GM18511 (cell line): ENCODE results near the gene NUTM2G.
"Not testable (repeated sequence)": the region's sequence is repeated elsewhere in the genome, so short reads cannot be mapped to it uniquely, and the experiment has no call there.

Source experiments
- ATAC-seq: cut with Tn5 transposase; IDR thresholded peaks from one replicate; pipeline ENCODE4 v1.9.1; 2021; ENCODE audit warnings: mild to moderate bottlenecking, moderate library complexity; ENCODE audit not compliant: unreplicated experiment

NUTM2G gene

DNA sequence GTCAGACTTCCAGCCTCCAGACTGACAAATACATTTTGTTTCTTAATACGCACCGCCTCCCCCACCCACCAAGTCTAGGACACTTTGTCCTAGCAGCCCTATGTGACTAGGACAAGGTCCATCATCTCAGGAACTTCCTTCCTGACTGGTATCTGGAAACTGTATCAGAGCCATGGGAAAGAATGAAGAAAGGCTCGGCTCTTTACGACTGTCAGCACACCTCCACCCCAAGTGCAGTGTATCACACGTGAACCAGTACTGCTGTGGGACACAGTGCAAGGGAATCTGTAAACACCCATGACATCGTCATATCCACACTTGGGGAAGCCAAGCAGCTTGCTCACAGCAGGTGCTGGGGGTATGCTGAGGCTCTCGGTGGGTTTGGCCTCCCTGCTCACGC, 13.0 kb downstream of the NUTM2G start:
- not testable (repeated sequence) for ATAC-seq

- not testable (repeated sequence) for ATAC-seq
These were observed 13.5 kb downstream of the NUTM2G start for GRCh38 chr9:96942181-96942580.

DNA sequence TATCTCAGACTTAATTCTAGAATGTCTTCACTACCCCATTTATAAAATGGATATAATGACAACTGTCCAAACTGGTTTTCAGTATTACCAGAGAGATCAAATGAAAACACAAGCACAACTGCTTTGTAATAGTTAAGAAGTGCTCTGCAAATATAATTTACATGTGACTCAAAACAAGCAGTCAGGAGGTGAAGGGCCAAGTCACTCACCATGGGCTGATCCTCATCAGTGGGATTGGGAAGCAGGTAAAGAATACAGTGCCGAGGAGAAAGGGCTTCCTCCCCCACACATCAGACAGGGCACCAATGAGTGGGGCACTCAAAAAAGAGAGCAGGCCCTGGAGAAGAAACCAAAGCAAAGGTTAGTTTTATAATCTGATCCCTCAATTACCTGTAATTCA, 20.7 kb downstream of the NUTM2G start:
- ATAC-seq = not testable (repeated sequence)

GRCh38 chr9:96950539-96950938, 21.9 kb downstream of the NUTM2G start:
- ATAC-seq = not testable (repeated sequence)

- not testable (repeated sequence) for ATAC-seq
These were observed 38.9 kb downstream of the NUTM2G start for GRCh38 chr9:96967591-96967990.

DNA sequence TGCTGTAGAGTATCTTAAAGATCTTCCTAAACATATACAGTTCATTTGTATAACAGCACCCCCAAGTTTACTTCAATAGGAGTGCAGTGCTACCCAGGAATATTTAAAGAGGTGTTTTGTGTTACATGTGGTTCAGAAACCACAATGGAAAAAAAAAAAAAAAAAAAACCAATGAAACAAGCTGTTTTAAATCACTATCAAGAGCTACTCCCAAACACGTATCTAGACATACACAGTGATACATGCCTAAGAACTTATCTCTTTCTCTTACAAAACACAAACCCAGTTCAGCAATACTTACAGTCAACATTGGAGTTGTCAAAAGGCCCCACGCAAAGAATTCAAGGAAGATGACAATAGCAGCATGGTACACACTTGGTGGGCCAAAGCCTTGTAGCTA, 43.9 kb downstream of the NUTM2G start:
- not testable (repeated sequence) for ATAC-seq

DNA sequence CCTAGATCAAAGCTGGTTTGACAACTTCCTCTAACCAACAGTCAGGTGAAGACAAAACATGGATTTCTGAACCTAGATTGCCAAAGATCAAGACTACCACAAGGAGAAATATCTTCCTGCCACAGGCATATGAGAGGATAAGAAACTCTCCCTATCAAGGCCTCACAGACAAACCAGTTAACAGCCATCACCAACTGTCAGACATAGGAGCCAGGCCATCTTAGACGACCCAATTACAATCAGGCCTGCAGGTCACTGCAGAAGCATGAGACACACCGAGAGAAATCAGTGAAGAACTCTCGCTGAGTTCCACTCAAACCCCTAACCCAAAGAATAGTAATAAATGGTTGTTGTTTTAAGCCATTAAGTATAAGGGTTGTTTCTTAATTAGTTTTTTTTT, 45.4 kb downstream of the NUTM2G start:
- ATAC-seq = not testable (repeated sequence)

GRCh38 chr9:96983496-96984122, 55.0 kb downstream of the NUTM2G start:
- not testable (repeated sequence) for ATAC-seq

GRCh38 chr9:96984139-96984538, 55.5 kb downstream of the NUTM2G start:
- ATAC-seq = not testable (repeated sequence)

- ATAC-seq = not testable (repeated sequence)
These were observed 56.2 kb downstream of the NUTM2G start for GRCh38 chr9:96984887-96985286.
